ENCODE data around the gene NEXN.

DNA sequence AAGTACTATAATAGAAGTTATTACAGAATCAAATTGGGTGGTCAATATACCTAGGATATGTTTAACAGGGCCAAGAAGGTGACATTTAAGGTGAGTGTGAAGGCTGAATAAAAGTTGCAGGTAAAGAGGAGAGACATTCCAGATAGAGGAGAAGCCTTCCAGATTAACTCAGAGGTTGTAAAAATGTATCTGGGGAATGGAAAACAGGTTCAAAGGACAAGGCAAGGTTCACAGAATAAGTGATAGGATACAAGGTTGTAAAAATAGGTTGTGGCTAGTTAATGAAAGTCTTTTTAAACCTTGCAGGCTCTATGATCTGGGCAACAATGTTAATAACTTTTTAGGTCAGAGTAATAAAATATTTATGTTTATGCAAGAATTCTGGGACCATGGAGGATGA, 50.2 kb downstream of the NEXN start:
- TF ChIP-seq TAF1 (conservative IDR thresholded peaks at IDR 0.05) (no peak), CTCF (IDR thresholded peaks at IDR 0.05; ENCODE audit: low read depth, low read length, missing input control) (no peak), EGR1 (IDR thresholded peaks at IDR 0.05; ENCODE audit: low read depth in 2 of 2) (no peak), RAD21 (IDR thresholded peaks at IDR 0.05) (no peak), YY1 (IDR thresholded peaks at IDR 0.05) (no peak), MAX (IDR thresholded peaks at IDR 0.05) (no peak), REST (IDR thresholded peaks at IDR 0.05) (no peak), GABPA (IDR thresholded peaks at IDR 0.05 in 1 of 2, conservative IDR thresholded peaks at IDR 0.05 in 1 of 2) (no peak), RXRA (IDR thresholded peaks at IDR 0.05) (no peak)
- TF ChIP-seq, protein P1, sequence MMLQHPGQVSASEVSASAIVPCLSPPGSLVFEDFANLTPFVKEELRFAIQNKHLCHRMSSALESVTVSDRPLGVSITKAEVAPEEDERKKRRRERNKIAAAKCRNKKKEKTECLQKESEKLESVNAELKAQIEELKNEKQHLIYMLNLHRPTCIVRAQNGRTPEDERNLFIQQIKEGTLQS (IDR thresholded peaks at IDR 0.05), result no peak

Data from liver (tissue), 3 donors.